ENCODE results near the gene SMG6.

SMG6 gene

DNA sequence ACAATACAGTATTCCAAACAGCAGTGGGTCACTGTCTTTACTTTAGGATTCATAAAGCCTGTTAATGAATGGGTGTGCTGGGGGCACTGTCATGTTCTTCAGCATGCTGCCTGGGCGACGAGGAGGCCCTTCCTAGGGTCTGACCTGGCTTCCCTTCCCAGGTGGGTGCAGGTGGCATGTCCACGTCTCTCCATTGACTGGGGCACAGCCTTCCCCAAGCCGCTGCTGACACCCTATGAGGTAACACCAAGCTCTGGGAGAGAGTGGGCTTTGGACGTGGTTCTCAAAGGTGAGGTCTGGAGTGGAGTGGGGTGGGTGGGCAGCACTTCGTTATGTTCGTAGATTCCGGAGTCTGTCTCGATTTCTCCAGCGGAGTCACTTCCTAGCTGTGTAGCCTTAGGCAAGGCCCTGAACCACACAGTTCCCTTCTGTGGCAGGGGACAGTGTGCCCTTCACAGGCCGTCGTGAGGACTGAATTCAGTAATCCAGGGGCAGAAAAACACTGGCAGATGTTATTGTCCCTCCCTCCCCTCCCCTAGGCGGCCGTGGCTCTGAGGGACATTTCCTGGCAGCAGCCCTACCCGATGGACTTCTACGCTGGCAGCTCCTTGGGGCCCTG lies 262.5 kb downstream of the SMG6 start:
- DNase-seq, result no peak

DNA sequence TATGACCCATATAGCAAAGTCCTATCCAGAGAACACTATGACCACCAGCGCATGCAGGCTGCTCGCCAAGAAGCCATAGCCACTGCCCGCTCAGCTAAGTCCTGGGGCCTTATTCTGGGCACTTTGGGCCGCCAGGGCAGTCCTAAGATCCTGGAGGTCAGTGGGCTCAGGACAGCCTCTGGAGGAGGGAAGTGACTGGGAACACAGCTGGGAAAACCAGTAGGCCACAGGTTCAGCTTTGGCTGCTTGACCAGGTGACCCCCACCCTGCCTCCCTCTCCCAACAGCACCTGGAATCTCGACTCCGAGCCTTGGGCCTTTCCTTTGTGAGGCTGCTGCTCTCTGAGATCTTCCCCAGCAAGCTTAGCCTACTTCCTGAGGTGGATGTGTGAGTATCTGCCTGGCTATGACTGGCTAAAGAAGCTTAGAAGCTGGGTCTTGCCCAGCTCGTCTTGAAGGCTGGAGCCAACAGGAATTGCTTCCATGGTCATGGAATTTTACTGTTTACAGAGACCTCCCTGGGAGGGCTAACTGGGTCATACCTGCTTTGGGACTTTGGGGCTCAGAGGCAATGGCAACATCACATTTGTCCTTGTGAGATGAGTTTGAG lies 263.3 kb downstream of the SMG6 start:
- DNase-seq, result no peak

DNA sequence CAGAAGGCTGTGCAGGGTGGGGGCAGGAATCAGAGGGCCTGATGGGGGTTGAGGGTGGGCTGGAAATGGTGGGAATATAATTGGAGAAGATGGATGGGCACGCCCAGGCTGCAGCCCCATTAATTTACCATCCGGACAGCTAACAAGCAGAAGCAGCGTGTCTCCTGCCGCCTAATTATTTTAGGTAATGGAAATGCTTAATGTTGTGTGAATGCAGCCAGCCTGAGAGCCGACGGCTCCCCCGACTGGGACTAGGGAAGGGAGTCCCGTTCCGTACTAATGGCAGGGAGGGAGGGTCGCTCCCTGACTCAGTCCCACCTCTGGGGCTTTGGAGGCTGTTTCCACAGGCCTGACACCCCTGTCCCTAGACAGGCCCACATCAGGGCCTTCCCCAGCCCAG lies 266.4 kb downstream of the SMG6 start:
- no peak for DNase-seq

DNA sequence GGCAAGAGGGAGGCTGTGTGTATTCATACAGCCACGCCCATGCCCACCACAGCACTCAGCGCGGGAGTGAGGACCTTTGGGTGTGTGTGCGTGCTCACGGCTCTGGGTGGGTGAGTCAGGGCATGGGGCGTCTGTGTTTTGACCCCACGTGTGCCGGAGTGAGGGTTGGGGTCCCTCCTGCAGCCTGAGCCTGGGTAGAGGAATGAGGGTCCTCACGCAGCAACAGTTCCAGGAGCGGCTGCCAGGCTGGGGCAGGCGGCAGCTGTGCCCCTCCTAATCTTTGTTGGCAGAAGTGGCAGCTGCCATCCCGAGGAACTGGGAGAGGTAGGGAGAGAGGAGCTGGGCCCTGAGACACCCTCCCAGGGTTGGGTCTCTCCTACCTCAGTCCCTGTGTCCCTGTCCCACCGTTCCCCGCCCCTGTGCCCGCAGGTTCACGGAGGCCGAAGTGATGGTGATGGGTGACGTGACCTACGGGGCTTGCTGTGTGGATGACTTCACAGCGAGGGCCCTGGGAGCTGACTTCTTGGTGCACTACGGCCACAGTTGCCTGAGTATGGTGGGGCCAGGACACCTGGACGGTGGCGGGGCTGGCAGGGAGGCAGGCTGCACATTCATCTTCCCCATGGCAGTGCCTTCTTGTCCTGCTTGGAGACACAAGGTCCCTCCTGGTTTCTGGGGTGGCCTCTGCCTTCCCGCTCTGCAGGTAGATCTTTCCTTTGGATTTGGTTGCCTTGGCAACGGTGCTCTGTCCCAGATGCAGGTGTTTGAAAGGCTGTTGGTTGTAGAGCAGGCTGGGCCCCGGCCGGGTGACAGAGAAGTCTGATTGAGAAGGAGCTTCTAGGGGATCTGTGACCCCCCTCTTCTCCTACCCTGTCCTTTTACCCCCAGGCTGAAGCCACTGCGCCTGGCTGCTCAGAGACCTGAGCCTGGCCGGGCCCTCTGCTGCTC lies 267.8 kb downstream of the SMG6 start:
- no peak for DNase-seq

DNA sequence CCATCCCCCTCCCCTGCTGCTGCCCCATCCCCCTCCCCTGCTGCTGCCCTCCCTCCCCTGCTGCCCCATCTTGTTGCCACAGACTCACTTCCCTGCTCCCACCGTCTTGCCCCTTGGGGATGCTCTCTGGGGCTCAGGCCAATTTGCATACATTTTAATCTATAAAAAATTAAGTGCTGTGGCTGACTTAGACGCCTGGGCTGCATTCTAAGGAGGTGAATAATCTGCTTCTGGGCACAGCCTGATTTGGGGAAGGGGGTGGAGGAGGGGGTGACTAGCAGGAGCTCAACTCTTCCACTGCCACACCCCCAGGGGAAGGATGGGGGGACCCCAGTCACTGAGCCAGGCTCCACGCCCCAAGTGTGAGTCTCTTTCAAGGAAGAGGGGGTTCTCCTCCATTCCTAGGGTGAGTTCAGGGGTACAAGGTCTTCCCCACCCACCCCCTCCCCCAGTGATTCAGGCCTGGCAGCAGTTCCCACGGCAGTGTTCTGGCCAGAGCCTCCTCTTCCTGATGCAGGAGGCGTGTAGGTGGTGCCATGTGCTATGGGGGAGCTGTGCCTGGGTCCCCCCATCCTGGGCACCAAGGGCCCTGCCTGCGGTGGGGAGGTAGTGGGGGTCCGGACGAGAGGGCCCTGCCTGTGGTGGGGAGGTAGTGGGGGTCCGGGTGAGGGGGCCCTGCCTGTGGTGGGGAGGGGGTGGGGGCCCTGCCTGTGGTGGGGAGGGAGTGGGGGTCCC lies 268.6 kb downstream of the SMG6 start:
- no peak for DNase-seq

DNA sequence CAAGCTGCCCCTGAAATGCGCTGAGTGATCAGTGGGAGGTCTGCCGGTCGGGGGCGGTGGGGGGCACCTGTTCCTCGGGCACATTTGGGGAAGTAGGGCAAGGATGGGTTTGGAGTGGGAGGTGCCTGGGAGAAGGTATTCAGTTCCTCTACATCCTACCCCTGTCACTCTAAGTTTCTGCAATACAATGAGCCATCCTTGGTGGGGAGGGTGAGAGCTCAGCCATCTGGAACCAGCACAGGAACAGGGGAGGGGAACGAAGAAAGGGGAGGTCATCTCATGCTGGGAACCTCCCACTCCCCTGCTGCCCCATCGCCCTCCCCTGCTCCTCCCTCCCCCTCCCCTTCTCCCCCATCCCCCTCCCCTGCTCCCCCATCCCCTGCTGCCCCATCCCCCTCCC lies 269.4 kb downstream of the SMG6 start:
- DNase-seq, result no peak

DNA sequence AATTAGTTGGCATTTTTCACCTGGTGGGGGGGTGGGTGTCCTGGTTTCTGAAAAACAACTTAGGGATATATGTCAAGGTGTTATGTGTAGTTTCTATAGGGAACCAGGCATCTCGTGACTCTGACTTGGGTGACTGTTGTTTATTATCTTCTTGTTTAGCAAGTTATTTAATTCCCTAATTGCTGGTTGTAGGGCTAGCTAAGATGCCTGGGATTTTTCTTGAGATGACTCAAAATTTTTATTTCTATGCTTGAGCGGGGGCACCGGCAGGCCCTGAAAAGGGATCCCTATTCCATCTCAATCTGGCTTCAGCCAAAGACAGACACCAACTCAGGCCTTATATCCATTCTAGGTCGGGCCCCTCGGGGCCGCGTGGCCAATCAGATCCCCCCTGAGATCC lies 270.4 kb downstream of the SMG6 start:
- no peak for DNase-seq

DNA sequence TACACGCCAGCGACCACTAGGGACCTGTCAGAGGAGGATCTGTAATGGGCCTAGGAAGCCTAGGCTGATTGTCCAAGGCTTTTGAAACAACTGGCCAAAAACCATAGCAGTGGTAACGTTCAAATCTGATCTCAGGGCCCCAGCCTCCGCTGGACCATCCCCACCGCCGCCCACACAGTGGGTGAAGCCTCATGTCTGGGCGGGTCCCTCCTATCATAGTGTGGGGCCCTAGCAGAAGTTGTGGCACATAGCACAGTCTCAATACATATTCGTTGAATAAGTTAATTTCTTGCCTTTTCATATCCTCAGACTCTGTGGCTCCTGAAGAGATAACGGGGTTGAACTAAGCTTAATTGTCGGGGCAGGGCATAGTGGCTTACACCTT lies 272.8 kb downstream of the SMG6 start:
- no peak for DNase-seq

DNA sequence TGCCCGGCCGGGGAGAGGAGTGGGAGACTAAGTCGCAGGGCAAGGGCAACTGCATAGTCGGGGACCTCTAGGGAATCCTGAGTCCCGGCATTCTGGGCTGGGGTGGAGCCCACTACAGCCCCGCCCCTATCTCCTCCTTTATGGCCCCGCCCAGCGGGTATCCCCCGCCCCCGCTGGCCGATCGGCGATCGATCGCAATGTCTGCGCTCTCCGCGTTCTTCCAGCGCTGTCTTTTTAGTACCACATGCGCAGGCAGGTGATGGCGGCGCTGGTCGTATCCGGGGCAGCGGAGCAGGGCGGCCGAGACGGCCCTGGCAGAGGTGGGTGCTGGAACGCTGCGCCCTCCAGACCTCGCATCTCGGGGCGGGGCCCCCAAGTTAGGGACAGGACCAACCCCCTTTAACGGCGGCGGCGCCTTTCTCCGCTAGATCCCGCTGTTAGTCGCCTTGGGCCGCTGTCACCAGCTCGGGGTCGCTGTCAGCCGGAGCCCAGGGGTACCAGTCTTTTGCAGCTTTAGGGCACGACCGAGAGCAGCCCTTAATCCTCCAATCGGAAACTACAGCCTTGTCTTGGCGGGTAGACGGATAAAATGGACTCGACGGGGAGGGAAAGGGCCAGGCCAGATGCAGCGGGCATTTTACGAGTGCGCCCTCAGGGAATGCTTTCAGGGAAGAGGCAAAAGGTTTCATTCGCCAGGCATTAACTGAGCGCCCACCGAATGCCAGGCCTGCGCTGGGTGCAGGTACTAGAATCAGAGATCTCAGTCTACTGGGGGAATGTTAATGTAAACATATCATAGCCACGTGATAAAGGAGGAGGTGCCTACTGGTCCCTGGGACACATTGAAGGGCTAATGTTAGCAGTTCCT lies 273.4 kb downstream of the SMG6 start, which contains the start of gene DPH1:
TSS of gene DPH1 (plus strand) at position 243 of the 868 bp plus-strand sequence. CDS start at position 260, 17 bp downstream.
- peak; percentile 89 for DNase-seq

DNA sequence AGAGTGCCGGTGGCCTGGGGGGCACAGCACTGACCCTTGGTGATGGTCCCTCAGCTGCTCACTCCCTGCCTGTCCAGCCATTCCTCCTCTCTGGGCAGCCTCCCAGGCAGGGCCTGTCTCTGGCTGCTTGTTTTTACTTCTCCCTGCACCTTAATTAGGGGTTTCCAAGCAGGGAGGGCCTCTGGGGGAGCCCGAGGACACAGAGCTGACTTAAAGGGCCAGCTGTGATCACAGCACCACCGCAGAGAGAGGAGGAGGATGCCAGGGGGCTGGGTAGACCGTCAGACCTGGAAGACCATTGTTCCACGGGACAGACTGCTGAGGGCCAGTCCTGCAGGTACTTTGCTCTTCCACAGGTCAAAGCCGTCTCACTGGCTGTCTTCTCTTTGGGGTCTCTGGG lies 274.8 kb downstream of the SMG6 start:
- DNase-seq, result no peak

DNA sequence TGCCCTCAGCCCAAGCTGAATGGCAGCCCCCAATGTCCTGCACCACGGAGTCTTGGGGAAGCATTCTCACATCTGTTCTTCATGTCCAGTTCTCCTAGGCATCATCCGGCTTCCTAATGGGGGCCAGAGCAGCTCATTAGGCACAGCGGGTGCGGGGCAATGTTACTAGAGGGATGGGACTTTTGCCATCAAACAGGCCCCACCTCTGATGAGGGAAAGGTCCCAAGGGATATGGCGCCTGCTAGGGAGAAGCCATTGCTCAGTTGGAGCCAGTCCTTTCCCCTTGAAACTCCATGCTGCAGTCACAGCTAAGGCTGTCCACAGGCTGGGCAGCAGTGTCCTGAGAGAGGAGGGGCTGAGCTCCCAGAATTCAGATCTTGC lies 275.4 kb downstream of the SMG6 start:
- no peak for DNase-seq

DNA sequence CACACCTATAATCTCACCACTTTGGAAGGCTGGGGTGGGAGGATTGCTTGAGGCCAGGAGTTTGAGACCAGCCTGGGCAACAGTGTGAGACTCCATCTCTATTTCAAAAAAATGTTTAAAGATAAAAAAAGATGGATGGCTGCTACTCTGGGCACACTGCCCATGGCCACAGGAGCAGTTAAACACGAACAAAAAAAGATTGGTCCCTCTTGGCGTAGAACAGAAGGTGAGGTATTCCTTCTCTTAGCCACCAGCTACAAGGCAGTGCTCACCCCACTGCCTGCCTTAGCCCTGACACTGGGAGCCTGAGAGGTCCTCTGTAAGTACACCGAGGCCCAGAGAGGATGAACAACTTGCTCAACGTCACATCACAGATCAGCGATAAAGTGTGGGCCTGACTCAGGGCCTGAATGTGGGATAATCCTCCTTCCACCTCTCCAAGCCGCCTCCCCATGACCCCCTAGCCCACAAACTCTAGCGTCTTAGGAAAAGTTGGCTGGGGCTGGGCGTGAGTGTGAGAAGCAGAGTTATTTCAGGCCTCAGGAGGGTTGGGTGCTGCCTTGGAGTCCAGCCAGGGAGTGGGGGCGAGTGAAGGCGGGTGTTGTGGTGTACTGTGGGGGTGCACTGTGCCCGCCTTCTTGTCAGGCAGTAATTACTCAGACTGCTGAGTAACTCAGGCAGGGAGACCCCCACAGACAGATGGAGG lies 275.9 kb downstream of the SMG6 start:
- DNase-seq, result no peak

DNA sequence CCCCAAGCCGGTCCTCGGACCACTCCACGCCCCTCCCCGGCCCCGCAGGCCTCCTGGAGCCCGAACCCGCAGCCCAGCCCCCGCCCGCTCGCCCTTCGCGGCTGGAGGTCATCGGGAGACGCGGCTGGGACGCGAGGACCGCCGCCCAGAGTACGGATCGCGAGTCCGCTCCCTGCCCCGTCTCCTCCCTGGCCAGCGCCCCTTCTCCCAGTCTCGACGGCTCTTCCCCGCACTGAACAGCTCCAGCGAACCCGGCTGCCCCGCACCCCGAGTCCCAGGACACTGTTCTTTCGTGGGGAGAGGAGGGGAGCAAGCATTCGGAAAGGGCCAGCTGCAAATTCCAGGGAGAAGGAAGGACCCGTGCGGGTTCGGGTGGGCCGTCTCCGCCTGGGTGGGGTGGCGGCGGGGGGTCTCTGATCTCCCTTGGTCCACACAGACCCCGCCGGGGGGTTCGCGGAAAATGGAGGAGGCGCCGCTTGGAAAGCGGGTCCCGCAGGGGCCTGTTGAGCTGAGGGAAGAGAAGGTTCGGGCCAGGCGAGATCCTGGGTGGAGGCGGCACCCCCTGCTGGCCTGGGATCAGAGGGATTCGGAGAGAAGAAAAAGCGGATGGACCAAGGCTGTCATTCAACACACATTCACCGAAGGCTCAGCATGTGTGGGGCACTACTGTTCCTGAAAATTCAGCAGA lies 277.8 kb downstream of the SMG6 start:
- DNase-seq, result peak; percentile 48

DNA sequence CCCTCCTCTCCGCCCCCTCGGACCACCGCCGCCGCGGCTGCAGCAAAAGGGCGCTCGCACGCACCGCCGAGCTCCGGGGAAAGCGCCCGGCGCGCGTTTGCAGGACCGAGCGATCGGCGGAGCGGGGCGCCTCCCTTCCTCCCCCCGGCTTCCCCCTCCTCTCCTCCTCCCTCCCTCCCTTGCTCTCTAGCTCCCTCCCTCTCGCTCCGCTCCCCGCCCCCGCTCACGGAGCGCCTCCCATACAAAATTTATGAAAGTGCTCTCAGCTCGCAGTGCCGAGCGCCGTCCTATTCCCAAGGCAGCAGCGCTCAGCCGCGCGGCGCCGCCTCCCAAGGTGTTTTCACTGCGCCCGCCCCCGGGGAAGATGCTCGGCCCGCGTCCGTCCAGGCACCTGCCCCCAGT lies 278.4 kb downstream of the SMG6 start, which contains the start of gene RTN4RL1:
TSS of gene RTN4RL1 (minus strand) at position 115 of the 402 bp plus-strand sequence. CDS start 469 bp downstream, outside the sequence.
- DNase-seq, result peak; percentile 84

DNA sequence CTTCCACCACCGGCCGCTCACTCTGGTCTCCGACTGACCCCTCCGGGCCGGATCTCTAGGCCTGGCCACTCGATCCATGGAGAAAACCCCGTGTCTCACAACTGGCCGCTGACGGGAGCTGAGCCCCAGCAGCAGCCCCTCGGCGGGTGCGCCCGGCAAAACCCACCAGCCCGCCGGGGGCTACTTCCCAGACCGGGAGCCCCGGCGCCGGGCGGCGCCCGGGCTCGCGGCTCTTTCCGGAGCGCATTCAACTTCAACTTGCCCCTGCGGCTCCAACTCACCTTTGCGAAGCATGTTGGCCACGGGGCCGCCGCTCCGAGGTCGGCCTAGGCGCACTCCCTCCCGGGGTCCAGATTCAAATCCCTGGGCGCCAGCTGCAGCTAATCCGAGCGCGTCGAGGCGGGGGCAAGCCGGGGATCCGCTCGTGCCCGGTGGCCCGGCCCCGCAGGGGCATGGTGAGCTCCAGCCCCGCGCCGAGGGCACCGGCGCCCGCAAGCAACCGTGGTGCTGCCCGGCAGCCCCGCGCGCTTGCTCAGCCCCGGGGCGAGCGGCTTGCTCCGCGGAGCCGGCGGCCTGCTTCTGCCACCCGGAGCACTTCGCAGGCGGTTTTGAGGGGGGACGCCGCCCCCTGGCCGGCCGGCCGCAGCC lies 278.9 kb downstream of the SMG6 start:
- no peak for DNase-seq

DNA sequence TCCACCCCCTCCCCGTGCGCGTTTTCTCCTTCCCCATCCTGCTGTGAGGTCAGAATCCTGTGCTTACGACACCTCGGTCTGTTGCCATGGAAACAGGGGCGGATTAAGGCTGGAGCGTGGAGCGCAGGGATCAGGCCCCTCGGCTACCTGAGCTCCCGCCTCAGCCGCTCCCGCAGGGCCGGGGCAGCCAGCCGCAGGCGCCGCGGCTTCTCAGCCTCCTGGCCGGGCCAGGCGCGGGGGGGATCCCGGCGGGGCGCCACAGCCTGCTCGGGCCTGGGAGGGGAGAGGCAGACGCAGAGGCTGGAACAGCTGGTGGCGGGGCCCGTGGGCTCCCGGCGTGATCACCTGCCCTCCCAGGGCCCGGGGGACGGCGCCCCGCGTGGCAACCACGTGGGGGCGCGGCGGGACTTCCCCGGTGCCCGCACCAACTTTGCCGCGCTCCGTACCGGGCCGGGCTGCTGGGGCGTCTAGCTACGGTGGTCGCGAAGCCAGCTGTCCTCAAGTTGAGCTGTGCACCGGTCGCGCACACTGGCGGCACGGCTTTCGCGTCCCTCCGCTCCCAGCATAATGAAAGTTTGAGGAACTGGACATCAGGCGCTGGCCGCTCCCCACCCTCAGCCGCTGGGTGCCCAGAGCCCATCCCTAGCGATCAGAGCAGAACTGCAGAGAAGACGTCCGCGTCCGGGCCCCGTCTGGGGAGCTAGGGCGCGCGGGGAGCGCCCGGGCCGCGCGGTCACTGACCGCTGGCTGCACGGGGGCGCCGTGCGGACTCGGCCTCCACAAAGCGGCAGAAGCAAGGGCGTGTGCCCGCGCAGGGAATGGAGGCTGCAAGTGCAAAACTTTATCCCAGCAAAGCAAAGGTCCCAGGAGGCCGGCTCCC lies 279.7 kb downstream of the SMG6 start:
- no peak for DNase-seq

DNA sequence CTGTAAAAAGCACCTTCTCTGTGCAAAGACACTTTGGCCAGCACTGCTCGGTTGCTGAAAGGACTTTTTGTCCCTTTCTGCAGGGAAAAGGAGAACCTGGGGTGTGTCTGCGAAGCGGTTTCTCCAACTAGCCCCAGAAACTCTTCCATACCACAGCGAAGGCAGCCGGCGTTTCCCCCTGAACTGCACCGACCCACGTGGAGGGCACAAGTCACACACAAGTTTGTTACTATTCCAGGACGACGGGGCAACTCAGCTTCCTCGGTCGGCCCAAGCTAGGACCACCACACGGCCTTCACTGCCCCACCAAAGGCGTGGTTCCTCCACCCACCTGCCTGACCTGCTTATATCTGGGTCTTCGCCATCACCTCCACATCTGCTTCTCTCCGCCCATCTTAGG lies 280.3 kb downstream of the SMG6 start:
- no peak for DNase-seq

DNA sequence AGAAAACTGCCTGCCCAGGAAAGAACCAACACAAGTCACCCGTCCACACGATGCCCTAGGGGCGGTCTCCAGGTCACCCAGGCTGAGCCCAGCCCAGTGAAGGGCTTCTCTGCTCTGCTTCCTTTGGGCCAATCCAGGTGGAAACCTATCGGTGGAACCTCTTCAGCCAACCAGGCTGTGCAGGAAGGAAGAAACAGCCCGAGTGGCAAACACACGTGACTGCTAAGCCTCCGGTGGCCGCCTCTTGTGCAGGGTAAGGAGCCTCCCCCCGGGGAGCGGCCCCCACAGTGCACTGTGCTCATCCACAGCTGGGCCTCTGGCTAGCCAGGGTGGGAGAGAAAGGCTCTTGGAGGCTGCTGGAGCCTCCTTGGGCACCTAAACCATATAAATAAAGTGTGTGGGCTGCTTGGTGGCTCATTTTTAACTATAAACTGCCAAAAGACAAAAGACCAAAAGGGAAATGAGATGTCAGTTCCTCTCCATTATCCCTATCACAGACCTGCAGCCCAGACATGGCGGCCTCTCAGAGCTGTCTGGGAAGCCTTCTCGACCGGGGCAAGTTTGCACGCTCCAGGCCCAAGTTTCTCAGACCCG lies 280.8 kb downstream of the SMG6 start:
- DNase-seq, result no peak

DNA sequence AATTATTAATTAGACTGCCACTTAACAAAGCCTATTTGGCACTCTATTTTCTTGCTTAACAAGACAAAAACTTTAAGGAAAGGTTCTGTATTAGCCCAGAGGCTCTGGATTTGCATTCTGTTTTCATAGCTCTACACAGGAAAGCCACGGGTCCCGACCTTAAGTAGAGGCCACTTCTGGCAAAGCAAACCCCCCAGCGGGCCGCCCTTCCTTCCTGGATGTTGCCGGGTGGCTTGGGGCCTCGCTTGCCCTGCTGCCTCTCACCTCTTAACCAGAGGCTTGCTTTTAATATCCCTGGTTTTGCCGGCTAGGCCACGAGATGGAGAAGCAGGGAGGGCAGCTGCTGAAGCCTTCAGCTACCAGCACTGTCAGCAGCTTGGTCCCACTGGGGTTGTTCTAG lies 282.9 kb downstream of the SMG6 start:
- no peak for DNase-seq

Data from RPMI8226 (cell line).